ACHN (cell line): ENCODE measurements around the gene IL17RA.

Experiments used
- DNase-seq: peaks from one replicate; pipeline ENCODE4 v3.0.0-alpha.2; 2015
- in situ Hi-C: cut with HindIII; loops from 2 replicates; pipeline ENCODE4 v1.10.0; 2017; ENCODE audit warnings: low sequenced_read_pairs, low pct_ligation_motif_present, low pct_unique_long_range_greater_than_20kb

Gene IL17RA

GRCh38 chr22:17077255-17077654 is 7.5 kb upstream of the IL17RA start:
- in situ Hi-C loops: no loop called here
- DNase-seq: peak; percentile 57

- no peak for DNase-seq
- in situ Hi-C loops: no loop called here
These were observed 5.2 kb upstream of the IL17RA start for GRCh38 chr22:17079572-17079971.

GRCh38 chr22:17083255-17083654 is 1.5 kb upstream of the IL17RA start:
- in situ Hi-C loops: no loop called here
- no peak for DNase-seq

GRCh38 chr22:17083811-17084441 is 874 bp upstream of the IL17RA start:
- in situ Hi-C loops: no loop called here
- no peak for DNase-seq

GRCh38 chr22:17085277-17086181 is 729 bp downstream of the IL17RA start:
- DNase-seq: no peak

GRCh38 chr22:17086296-17086695 is 1.5 kb downstream of the IL17RA start:
- no peak for DNase-seq
- in situ Hi-C loops: no loop called here

More at GRCh38 chr22:17085277-17086181, 729 bp downstream of the IL17RA start:
- in situ Hi-C loops: no loop called here

GRCh38 chr22:17086788-17087497 is 2.1 kb downstream of the IL17RA start:
- in situ Hi-C loops: no loop called here
- DNase-seq: no peak

GRCh38 chr22:17087498-17088131 is 2.8 kb downstream of the IL17RA start:
- DNase-seq: no peak
- in situ Hi-C loops: no loop called here

- in situ Hi-C loops: no loop called here
- no peak for DNase-seq
These were observed 5.8 kb downstream of the IL17RA start for GRCh38 chr22:17090550-17090949.

- DNase-seq: no peak
- in situ Hi-C loops: no loop called here
These were observed 7.1 kb downstream of the IL17RA start for GRCh38 chr22:17091851-17092250.

GRCh38 chr22:17093081-17093480 is 8.3 kb downstream of the IL17RA start:
- in situ Hi-C loops: no loop called here
- no peak for DNase-seq

- peak; percentile 15 for DNase-seq
- in situ Hi-C loops: no loop called here
These were observed 10.7 kb downstream of the IL17RA start for GRCh38 chr22:17095538-17095937.

GRCh38 chr22:17096071-17096470 is 11.3 kb downstream of the IL17RA start:
- in situ Hi-C loops: no loop called here
- DNase-seq: no peak

GRCh38 chr22:17097062-17097461 is 12.3 kb downstream of the IL17RA start:
- DNase-seq: no peak
- in situ Hi-C loops: no loop called here

- in situ Hi-C loops: no loop called here
- no peak for DNase-seq
These were observed 12.9 kb downstream of the IL17RA start for GRCh38 chr22:17097701-17098100.

- DNase-seq: no peak
These were observed 13.6 kb downstream of the IL17RA start for GRCh38 chr22:17098379-17098819.

GRCh38 chr22:17100621-17101020 is 15.8 kb downstream of the IL17RA start:
- no peak for DNase-seq
- in situ Hi-C loops: no loop called here

More at GRCh38 chr22:17098379-17098819, 13.6 kb downstream of the IL17RA start:
- in situ Hi-C loops: no loop called here

- in situ Hi-C loops: no loop called here
These were observed 16.9 kb downstream of the IL17RA start for GRCh38 chr22:17101475-17102296.

More at GRCh38 chr22:17101475-17102296, 16.9 kb downstream of the IL17RA start:
- no peak for DNase-seq
